Lung (tissue), 12 donors: ENCODE measurements around the gene CPLANE2. TPM values are rescaled to one million over a fixed set of nuclear protein-coding genes. Genes with fewer than 3 reads are reported as not detected.
"Not testable (repeated sequence)": the region's sequence is repeated elsewhere in the genome, so short reads cannot be mapped to it uniquely, and the experiment has no call there.

Experiments
- ATAC-seq: fragments of 200-7000 bp; cut with Tn5 transposase; one replicate; pipeline ENCODE4 v1.9.1; 2020; ENCODE audit warnings: moderate number of reproducible peaks; ENCODE audit not compliant: insufficient read depth, low FRiP score
- DNase-seq, 3 donors: peaks; one replicate each; pipeline ENCODE4 v3.0.0-alpha.2; 2013 to 2017
- H3K27ac ChIP-seq, 2 donors: one replicate each; pipeline ENCODE4 v1.5.1; 2013; ENCODE audit warnings: mild to moderate bottlenecking in 2 of 2, moderate library complexity in 2 of 2, control low read depth in 1 of 2, inconsistent platforms in 1 of 2, low read depth in 1 of 2, low read length in 1 of 2
- H3K27me3 ChIP-seq, 3 donors: one replicate each; pipeline ENCODE4 v1.5.1; 2013; ENCODE audit warnings: low read length in 2 of 3; ENCODE audit not compliant: control insufficient read depth in 3 of 3, insufficient read depth in 3 of 3
- H3K36me3 ChIP-seq, 4 donors: one replicate each; pipeline ENCODE4 v1.5.1; 2013; ENCODE audit warnings: low read length in 4 of 4, mild to moderate bottlenecking in 1 of 4, moderate library complexity in 1 of 4; ENCODE audit not compliant: control insufficient read depth in 4 of 4, insufficient read depth in 4 of 4
- H3K4me1 ChIP-seq, 5 donors: one replicate each; pipeline ENCODE4 v1.5.1; 2013; ENCODE audit warnings: low read length in 5 of 5, mild to moderate bottlenecking in 2 of 5, moderate library complexity in 1 of 5; ENCODE audit not compliant: control insufficient read depth in 5 of 5, insufficient read depth in 5 of 5
- H3K4me3 ChIP-seq: one replicate; pipeline ENCODE4 v1.5.1; 2013; ENCODE audit warnings: mild to moderate bottlenecking, control low read depth, moderate library complexity
- H3K9ac ChIP-seq, 2 donors: one replicate each; pipeline ENCODE4 v1.5.1; 2013; ENCODE audit warnings: low read length in 2 of 2, control low read depth in 1 of 2; ENCODE audit not compliant: insufficient read depth in 1 of 2
- H3K9me3 ChIP-seq, 4 donors: one replicate each; pipeline ENCODE4 v1.5.1; 2013; ENCODE audit warnings: low read length in 3 of 4, mild to moderate bottlenecking in 1 of 4, moderate library complexity in 1 of 4; ENCODE audit not compliant: control insufficient read depth in 4 of 4, insufficient read depth in 3 of 4
- WGBS, 2 donors: extraction: QIAGEN DNeasy Blood & Tissue Kit; methylation state at CpG; one replicate each; pipeline ENCODE4 v1.1.7; 2013; 5-methylcytosine and 5-hydroxymethylcytosine counted together
- polyA plus RNA-seq, 2 donors: library from polyadenylated mRNA; stranded (reverse); fragments of 200-250 nt; gene quantifications; one replicate each; pipeline ENCODE4 v1.2.1, GENCODE V29; 2013
- total RNA-seq, 2 donors: library from RNA; depleted of rRNA in 1 of 2; stranded (reverse); fragments of >200 nt in 1 of 2; gene quantifications; one replicate each; pipeline ENCODE4 v1.2.1, GENCODE V29; 2014 to 2021
- TF ChIP-seq, protein P1 (sequence below): IDR thresholded peaks from 2 replicates; pipeline ENCODE4 v1.5.1; 2012; ENCODE audit warnings: mild to moderate bottlenecking; ENCODE audit errors: control extremely low read depth, extremely low read depth
- donor health status: control.
- donor health status: control.
- donor health status: Bipolar disorder and iron deficiency.
- donor health status: healthy.
- donor health status: DM: yes; HTN: yes; CAD: no.

CPLANE2 gene
- total and polyA plus RNA-seq, 4 donors: 4.5 to 13.7 (median 5.6) TPM

DNA sequence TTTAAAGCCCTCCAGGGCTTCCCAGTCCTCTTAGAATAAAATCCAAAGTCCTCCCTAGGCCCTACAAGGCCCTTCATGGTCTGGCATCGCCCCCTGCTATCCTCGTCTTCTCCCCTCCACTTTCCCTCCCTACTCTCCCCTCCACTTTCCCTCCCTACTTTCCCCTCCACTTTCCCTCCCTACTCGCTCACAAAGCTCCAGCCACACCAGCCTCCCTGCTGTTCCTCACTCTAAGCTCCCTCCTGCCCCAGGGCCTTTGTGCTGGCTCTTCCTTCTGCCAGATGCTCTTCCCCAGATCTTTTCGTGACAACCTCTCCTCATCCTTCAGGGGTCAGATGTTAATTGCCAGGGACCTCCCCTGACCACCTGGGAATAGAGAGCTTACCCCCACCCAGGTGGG is 37.3 kb downstream of the CPLANE2 start:
- Histone ChIP-seq H3K36me3 (peaks cover 0 to 15% (median 4%) of the 10 kb centered on the region in 4 donors), H3K4me1 (no peaks in the 10 kb centered on the region), H3K27me3 (no peaks in the 10 kb centered on the region), H3K9ac (no peak overlapping the region), H3K9me3 (no peaks in the 10 kb centered on the region), H3K4me3 (no peak overlapping the region), H3K27ac (no peak overlapping the region)
- ATAC-seq: no peak
- 92 to 95% methylated on average over 4 of the region's 4 CpGs for WGBS, 2 donors
- DNase-seq: no peak
- TF ChIP-seq, protein P1, sequence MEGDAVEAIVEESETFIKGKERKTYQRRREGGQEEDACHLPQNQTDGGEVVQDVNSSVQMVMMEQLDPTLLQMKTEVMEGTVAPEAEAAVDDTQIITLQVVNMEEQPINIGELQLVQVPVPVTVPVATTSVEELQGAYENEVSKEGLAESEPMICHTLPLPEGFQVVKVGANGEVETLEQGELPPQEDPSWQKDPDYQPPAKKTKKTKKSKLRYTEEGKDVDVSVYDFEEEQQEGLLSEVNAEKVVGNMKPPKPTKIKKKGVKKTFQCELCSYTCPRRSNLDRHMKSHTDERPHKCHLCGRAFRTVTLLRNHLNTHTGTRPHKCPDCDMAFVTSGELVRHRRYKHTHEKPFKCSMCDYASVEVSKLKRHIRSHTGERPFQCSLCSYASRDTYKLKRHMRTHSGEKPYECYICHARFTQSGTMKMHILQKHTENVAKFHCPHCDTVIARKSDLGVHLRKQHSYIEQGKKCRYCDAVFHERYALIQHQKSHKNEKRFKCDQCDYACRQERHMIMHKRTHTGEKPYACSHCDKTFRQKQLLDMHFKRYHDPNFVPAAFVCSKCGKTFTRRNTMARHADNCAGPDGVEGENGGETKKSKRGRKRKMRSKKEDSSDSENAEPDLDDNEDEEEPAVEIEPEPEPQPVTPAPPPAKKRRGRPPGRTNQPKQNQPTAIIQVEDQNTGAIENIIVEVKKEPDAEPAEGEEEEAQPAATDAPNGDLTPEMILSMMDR: no peak

DNA sequence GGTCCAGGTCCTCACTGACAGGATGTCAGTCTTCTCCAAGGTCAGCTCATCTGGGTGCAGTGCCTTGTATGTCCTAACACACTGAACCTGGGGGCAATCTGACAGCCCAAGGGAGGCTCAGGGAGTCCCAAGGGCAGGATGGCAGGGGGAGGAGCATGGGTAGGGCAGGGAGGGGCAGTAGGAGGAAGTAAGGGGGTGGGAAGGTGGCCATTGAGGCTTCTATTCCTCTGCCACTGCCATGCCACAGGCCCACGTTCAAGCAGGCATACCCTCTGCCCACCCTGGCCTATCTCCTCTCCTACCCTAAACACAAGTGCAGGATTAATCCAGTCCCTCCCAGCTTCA is 37.9 kb downstream of the CPLANE2 start:
- H3K27ac ChIP-seq: no peak overlapping the region
- 27 to 47% methylated on average over 1 of the region's 1 CpG for WGBS, 2 donors
- no peak overlapping the region for H3K4me3 ChIP-seq
- TF ChIP-seq, protein P1: no peak
- H3K9ac ChIP-seq: no peak overlapping the region
- no peaks in the 10 kb centered on the region for H3K9me3 ChIP-seq
- H3K27me3 ChIP-seq: no peaks in the 10 kb centered on the region
- H3K36me3 ChIP-seq: peaks cover 0 to 15% (median 4%) of the 10 kb centered on the region in 4 donors
- DNase-seq (no peak), ATAC-seq (no peak)
- no peaks in the 10 kb centered on the region for H3K4me1 ChIP-seq

DNA sequence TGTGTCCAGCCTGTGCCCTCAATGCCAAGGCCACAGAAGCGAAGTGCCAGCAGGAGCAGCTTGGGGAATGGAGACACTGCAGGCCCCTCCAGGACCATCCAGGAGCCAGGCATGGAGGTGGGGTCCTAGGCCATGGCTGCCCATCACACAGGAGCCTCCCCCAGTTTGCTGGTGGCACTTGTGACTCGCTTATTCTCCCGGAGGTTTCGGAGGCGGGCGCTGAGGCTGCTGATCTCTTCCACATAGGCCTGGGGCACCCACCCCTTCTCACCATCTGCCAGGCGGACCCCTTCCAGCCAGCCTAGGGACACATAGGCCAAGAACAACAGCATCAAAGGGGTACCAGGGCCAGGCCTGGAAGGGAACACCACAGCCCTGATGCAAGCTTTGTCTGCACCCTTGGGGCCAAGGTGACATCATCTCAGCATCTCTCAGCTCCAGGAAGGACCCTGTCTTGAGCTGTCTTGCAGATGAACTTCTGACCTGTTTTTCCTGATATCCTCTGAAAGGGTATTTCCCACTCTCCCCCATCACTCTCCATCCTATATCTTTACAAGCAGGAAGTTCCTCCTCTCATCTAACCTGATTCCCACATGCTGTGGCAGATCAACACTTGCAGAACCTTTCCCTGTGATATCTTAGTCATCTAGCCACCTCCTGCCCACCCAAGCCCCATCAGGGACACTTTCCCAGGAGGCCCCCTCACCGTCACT is 38.4 kb downstream of the CPLANE2 start:
- Histone ChIP-seq H3K27me3 (no peaks in the 10 kb centered on the region), H3K4me1 (no peaks in the 10 kb centered on the region), H3K36me3 (peaks cover 0 to 15% (median 4%) of the 10 kb centered on the region in 4 donors), H3K9ac (no peak overlapping the region), H3K27ac (no peak overlapping the region), H3K9me3 (no peaks in the 10 kb centered on the region), H3K4me3 (no peak overlapping the region)
- TF ChIP-seq, protein P1: no peak
- ATAC-seq (no peak), DNase-seq (no peak)
- WGBS, 2 donors: 91 to 99% methylated on average over 8 of the region's 8 CpGs

DNA sequence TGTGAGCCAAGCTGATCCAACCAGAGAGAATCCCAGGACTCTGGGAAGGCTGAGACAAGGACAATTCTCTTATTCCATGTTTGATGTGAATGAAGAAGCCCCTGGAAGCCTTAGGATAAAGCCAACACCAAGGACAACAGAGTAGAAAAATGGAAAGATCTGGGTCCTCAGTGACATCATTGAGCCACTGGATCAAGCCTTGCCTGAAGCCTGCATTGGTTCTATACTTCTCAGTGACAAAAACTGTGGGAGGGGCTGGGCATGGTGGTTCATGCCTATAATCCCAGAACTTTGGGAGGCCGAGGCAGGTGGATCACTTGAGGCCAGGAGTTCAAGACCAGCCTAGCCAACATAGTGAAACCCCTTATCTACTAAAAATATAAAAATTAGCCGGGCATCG is 40.1 kb downstream of the CPLANE2 start:
- 88 to 96% methylated on average over 2 to 3 of the region's 3 CpGs for WGBS, 2 donors
- Histone ChIP-seq H3K27me3 (no peaks in the 10 kb centered on the region), H3K27ac (no peak overlapping the region), H3K36me3 (peaks cover 0 to 9% (median 4%) of the 10 kb centered on the region in 4 donors), H3K4me3 (no peak overlapping the region), H3K9me3 (no peaks in the 10 kb centered on the region), H3K4me1 (no peaks in the 10 kb centered on the region), H3K9ac (no peak overlapping the region)
- no peak for DNase-seq
- no peak for ATAC-seq
- TF ChIP-seq, protein P1: no peak

DNA sequence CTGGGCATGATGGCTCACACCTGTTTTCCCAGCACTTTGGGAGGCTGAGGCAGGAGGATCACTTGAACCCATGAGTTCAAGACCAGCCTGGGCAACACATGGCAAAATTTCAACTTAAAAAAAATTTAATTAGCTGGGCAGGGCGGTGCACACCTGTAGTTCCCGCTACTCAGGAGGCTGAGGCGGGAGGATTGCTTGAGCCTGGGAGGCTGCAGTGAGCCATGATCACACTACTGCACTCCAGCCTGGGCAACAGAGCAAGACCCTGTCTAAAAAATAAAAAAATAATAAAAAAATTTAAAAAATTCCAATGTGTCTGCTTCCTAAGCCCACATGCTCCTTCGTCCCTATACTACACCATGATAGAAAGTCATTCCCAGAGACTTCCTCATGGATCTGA is 40.8 kb downstream of the CPLANE2 start:
- H3K4me1 ChIP-seq, H3K9me3 ChIP-seq, H3K27me3 ChIP-seq, H3K36me3 ChIP-seq, H3K9ac ChIP-seq, H3K27ac ChIP-seq, DNase-seq, H3K4me3 ChIP-seq, ATAC-seq: not testable (repeated sequence)
- WGBS, 2 donors: 95 to 98% methylated on average over 4 of the region's 4 CpGs
